Suprapubic skin (tissue), 3 donors: ENCODE data around the gene PFN3.

Experiments
- CTCF ChIP-seq, 2 donors: fragments of 200-600 bp in 1 of 2; fragments of 450-650 bp in 1 of 2; sonication (generic) in 1 of 2; IDR thresholded peaks; one replicate each; pipeline ENCODE4 v1.5.1; 2016 to 2019; ENCODE audit warnings: antibody characterized with exemption in 2 of 2, mild to moderate bottlenecking in 1 of 2, moderate library complexity in 1 of 2
- POLR2A ChIP-seq, 2 donors: fragments of 450-650 bp; IDR thresholded peaks; one replicate each; pipeline ENCODE4 v1.6.1; 2017; ENCODE audit warnings: antibody characterized with exemption in 2 of 2, mild to moderate bottlenecking in 2 of 2, moderate library complexity in 2 of 2

- TF ChIP-seq CTCF (IDR thresholded peaks at IDR 0.05) (no peak), POLR2A (IDR thresholded peaks at IDR 0.05) (no peak)
Measured at GRCh38 chr5:177354711-177355110, 45.8 kb downstream of the PFN3 start.
